T follicular helper cell (primary cell): Measurements from ENCODE around the gene ATXN7L1.
"Not testable (repeated sequence)": the region's sequence is repeated elsewhere in the genome, so short reads cannot be mapped to it uniquely, and the experiment has no call there.

Experiments used
- DNase-seq: peaks from one replicate; pipeline ENCODE4 v3.0.0-alpha.2; 2020; ENCODE audit warnings: low read depth

Gene ATXN7L1

DNA sequence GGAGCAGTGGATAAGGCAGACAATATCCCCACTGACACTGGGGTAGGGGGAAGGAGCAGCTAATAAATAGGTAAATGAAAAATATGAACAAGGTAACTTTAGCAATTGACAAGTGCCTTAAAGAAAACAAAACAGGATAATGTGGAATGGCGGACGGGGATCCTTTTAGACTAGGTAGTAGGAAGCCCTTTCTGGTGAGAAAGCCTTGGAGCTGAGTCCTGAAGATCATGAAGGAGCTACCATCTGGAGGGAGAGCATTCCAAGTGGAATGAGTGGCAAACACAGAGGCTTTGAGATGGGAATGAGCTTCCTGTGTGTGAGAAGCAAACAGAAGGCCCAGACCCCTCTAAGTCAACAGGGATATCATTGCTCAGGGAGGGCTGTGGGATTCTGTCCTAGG is 16.0 kb upstream of the ATXN7L1 start:
- no peak for DNase-seq

DNA sequence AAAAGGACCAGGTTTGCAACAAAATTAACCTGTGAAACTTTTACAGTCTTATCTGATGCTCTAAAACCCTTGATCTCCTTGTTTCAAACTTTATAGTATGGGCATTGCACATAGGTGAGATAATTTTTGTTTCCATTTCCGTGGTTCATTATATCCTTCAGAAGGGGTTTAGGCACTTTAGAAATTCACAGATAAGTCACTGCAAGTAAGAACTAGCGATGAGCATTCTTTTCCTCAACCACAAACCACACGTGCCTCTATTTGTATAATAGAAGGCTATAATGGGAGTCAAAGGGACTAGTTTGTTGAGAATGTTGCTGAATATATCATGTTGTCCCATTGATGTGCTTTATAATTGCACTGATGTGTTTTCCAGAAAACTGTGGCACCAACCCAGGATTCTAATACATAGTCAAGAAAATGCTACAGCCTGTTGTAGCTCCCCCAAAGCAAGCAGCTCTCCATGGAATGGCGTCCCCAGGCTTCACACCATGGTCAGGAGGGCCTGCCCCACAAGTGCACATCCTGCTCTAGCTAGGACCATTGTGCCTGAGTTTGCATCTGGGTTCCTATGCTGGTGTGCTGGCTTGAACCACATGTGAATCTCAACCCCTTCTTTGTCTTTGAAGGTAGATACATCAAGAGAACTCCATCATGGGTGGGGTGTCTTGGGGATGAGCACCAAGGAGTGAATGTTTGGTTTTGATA is 14.0 kb upstream of the ATXN7L1 start:
- no peak for DNase-seq

DNA sequence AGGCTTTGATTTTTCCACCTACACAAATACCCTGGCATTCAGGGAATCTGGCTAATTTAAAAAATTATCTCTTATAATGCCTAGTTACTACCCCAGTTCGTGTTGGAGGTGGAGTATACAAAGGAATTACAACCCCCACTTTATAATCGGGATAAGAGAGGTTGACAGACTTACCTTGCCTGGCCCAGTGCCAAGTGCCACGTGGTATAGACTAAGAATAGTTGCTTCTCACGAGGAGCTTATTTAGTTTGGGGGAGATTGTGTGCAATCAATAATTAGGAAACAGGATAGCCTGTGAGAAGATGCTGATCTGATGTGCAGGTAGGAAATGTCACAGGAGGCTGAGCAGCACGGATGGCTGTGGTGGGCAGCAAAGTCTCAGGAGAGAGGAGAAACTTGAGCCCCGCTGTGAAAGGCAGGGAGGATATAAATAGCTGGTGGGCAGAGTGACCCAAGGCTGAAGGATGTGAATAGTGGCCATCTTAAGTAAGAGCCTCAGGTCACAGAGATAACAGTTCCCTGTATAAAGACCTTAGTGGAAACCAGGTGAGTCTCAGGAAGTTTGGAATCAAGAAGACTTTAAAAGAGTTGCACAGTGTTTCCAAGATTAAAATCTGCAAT is 11.3 kb upstream of the ATXN7L1 start:
- DNase-seq: no peak

DNA sequence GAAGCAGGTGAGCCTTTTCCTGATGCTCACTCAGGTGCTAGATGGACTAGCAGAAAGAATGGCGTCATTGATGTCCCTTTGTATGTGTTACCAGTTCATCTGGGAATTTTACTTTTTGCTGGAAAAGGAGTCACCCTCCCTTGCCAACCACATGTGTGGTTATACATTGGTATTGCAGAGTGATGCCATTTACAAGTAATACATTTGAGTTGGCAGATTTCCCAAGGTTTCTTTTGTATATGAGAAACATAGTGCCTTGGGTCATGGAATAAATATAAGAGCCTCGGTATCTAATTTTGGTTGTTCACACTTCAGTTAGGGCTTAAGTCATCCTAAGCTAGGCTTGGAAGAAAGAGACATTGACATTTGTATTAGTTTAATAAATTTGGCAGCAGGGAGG is 10.4 kb upstream of the ATXN7L1 start:
- no peak for DNase-seq

DNA sequence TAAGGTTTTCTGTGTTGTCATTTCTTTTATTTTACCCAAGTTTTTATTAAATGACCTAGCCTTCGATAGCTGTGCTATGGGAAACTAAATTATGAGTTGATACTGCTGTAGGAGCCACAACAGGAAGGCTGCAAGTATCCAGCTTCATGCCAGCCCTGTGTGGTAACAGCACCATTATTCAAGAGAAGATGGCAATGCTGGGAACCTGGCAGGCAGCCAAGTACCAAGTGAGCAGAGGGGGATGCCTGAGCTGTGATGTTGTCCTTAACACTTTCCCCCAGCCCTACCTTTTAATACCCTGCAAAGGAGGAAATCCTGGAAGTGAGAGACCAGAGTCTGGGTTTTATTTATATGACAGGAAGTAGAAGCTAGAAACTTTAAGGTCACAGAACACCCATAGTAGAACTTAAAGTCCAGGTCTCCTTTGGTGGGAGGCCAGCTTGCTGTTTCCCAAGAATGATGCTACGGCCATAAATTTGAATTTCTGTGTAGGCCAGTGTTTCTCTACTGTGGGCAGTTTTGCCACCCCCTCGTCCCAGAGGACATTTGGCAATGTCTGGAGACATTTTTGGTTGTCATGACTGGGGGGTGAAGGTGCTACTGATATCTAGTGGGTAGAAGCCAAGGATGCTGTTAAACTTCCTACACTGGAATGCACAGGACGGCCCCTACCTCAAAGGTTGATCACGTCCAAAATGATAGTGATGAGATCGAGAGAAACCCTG is 9.2 kb upstream of the ATXN7L1 start:
- no peak for DNase-seq

DNA sequence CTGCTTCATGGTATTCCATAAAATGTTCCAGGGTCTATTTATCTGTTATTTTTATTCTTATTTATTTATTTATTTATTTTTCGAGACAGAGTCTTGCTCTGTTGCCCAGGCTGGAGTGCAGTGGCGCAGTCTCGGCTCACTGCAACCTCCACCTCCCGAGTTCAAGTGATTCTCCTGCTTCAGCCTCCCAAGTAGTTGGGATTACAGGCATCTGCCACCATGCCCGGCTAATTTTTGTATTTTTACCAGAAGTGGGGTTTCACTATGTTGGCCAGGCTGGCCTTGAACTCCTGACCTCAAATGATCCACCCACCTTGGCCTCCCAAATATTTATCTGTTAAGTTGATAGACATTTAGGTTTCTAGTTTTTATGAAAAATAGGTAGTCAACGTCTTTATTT is 6.8 kb upstream of the ATXN7L1 start:
- DNase-seq: not testable (repeated sequence)

DNA sequence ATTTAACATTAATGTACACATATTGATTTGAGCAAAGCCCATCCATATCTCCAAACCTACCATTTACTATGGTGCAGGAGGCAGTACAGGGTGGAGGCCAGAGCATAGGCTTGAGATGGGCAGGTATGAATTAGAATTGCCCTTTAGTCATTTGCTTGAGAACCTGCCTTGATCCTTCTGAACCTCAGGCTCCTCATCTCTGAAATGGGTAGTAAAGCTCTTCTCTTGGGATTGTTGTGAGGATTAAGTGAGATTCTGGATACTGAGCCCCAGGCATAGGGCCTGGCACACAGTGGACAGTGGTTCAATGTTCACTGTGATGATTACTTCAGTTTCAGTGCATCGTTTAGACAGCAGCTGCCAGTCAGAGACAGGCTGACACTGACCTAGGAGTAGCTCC is 5.0 kb upstream of the ATXN7L1 start:
- no peak for DNase-seq

DNA sequence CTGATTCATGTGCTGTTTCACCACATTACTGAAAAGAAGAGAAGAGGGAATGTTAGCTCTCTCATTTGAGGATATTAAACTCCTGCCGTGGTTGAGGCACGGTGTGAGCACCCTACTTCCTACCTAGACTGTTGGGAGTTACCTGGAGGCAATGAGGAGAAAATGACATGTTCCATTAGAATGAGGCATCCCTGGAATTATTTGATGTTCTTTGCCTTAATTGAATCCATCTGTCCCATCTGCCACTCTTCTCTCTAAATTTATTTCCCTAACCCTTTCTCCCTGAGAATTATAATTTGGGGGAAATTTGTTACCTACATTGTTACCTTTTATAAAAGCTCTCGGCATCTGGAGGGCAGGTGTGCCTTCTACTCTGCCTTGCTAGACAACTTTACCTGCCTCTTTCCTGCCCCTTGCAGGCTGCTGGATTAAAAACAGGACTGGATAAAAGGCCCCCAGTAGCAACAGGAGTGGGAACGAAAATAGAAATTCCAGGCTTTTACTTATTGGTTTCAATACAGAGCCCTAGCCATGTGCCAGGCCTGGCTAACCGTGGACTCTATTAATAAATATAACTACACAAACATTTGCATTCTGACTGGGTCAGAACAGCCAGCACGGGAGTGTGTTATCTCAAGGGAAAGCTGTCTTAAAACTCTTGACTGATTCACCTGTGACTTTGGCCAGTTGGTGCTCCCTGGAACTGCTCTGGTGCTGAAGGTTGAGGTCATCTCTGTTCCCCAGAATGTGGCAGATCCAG is 4.4 kb upstream of the ATXN7L1 start:
- no peak for DNase-seq

DNA sequence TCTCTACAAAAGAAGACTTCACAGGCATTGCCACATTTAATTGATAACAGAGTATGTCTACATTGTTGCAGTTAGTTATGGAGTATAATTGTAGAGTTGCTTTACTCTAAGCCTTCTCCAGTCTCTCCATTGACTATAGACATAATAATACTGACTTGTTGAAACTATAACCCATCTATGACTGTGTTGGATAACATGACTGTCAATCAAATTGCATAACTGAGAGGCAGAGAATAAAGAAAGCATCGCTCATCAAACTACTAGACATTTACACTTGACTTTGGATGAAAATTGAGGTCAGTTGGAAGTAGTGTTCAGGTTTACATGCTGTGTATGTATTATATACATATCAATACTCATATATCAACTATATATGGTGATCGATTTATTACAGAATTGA is 3.4 kb upstream of the ATXN7L1 start:
- no peak for DNase-seq

DNA sequence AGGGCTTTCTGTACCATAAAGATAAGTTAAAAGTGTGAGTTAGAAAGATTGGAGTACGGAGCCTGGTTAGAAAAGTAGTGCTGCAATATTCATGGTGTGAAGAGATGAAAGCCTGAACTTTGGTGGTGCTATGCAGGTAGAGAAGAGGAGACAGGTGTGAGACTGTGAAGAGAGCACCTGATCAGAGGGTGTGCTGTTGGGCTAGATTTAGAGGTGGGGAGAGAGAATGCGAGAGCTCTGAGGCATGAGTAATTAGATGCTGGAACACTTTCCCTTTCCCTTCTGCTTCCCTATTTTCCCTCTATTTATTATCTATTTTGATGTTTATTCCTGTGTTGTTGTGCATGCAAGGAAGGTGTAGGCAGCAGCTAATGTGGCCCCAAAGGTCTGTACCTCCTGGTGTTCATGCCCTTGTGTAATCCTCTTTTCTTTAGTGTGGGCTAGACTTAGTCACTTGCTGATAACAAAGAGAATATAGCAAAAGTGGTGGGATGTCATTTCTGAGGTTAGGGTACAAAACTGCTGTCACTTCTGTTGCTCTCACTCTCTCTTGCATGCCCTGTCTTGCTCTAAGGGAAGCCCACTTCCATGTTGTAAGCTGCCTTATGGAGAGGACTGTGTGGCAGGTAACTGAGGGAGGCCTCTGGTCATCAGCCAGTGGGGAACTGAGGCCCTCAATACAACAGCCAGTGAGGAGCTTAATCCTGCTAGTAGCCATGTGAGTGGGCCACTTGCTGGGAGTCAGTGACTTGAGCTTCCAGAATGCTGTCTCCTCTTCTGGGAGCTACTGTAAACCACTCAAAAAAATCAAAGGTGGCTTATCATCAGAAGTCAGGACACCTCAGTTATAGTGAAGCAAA is 2.6 kb upstream of the ATXN7L1 start:
- DNase-seq: no peak

DNA sequence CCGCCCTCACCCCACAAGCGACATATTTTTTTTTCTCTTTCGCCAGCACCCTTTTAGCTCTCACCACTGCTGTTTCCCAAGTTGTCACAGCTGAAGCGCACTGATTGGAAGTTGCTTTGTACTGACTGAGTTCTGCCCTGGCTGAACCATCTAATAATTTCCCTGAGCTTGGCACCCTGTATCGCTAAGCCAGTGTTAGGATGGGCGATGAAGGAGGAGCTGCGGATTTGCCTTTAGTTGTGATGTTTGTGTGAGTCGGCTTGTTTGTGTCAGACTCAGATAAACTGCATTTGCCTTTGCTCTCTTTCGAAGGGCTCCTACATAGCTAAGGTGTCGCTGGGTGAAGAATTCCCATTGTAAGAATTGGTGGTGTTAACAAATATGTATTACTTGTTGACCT is 1.3 kb upstream of the ATXN7L1 start:
- DNase-seq: no peak

DNA sequence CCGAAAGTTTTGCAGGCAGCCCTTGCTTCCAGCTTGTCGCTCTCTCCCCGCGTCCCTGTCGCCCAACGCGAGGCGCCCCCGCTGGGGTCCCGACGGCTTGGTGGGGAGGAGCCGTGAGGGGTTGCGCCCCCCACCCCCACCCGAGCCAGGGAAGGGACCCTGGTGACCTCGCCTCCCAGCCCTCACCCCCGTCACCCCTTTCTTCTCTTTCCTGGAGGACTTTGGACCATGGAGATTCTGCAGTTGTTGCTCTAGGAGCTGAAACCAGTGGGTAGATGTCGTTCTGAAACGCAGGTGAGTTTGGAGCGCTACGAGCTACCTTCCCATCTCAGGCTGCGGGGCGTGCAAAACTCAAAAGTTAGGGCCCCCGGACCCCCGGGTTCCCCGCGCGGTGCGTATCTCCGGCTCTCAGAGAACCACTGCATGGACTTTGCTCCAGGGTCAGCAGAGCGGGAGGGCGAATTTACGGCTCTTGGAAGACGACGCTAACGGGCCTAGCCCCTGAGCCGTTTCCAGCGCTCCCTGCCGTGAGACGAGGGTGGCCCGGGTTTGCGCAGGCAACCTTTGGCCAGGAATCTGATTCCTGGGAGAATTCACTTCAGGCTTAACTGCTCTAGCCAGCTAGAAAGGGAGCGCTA is 684 bp upstream of the ATXN7L1 start:
- DNase-seq: no peak

DNA sequence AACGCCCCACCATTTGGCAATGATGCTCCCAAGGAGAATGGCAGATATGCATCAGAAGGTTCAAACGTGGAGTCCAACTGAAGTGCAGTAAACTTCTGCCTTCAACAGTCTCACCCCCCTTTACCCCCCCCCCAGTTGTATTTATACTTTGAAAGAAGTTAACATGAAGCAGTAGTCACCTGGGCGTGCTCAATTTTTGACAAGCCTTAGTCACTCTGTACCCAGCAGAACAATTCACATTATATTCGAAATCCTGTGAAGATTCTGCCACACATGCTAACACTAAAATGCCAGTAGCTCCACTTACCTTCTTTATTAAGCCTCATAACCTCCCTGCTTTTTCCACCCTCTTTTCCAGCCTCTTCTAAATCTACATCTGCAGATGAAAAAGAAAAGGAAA is 894 bp downstream of the ATXN7L1 start:
- DNase-seq: no peak

DNA sequence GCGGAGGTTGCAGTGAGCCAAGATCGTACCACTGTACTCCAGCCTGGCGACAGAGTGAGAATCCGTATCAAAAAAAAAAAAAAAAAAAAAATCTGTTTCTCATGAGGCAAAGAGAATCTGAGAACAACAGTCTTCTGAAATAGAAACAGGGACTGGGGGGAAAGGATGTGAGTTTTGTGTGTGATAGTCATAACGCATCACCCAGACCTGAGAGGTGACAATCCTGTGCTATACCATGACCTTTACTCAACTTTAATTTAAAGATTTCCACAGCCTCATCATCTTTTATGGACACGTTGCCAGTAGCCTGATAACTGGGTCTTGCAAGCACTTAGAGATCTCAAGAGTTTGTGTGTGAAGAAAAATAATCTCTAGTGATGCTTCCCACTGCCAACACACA is 2.3 kb downstream of the ATXN7L1 start:
- no peak for DNase-seq

DNA sequence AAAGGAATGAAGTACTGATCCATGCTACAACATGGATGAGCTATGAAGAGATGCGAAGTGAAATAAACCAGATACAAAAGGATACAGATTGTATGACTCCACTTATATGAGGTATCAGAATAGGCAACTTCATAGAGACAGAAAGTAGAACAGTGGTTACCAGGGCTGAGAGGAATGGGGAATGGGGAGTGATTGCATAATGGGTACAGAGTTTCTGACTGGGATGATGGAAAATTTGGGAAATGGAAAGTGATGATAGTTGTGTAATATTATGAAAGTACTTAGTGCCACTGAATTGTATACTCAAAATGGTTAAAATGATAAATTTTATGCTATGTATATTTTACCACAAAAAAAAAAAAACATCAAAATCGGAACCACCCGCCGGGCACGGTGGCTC is 3.9 kb downstream of the ATXN7L1 start:
- DNase-seq: no peak

DNA sequence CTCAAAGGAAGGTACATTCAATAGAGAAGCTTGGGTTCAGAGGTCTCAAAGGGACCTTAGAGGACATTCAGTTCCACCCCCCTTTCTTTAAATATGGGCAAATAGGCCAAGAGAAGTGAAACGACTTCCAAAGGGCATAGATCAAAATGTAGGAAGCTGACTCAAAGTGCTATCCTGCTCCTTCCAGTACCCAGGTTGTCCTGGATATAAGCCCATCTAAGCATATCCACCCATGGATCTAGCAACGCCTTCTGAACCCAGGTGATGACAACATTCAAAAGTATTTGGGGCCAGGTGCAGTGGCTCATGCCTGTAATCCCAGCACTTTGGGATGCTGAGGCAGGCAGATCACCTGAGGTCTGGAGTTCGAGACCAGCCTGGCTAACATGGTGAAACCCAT is 5.3 kb downstream of the ATXN7L1 start:
- DNase-seq: no peak

DNA sequence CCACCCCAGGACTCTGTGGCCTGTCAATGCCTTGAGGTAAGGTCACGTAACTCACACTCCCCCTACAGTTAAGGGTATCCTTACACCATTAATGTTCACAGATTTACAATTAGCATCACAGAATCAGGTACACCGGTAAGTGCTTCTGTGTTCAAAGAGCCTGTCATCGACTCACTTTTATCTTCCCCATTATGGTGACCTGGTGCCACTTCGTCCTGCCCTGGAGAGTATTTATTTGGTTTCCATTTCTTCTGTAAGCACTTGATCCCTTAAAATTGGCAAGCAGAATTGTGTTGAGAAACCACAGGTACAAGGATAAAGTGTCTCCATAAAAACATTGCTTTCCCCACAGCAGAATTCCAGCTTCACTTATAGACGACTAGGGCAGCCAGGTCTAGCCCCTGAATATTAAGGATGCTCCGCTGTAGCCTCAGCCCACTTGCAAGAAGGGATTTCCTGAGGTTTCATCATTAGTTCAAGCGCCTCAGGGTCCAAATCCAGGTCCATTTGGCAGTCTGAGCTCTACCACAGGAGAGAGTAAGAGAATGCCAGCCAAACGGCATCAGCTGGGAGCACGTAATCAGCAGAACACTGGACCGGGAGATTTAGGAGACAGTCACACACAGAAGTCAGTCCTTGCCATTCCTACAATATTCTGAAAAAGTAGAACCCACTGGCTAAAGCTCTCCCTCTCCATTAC is 10.1 kb downstream of the ATXN7L1 start:
- DNase-seq: no peak

DNA sequence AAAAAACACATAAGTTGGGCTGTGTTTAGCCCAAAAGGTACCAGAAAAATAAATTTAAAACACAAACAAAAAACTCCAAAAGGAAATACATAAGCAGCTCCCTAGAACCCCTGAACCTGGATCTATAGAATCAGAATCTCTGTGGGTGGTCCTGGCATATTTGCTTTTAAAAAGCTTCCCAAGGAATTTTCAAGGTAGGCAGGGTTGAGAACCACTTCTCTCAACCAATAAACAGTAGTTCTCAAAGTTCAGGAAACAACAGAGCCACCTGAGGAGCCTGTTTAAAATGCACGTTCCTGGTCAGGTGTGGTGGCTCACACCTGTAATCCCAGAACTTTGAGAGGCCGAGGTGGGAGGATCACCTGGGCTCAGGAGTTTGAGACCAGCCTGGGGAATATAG is 12.5 kb downstream of the ATXN7L1 start:
- no peak for DNase-seq

DNA sequence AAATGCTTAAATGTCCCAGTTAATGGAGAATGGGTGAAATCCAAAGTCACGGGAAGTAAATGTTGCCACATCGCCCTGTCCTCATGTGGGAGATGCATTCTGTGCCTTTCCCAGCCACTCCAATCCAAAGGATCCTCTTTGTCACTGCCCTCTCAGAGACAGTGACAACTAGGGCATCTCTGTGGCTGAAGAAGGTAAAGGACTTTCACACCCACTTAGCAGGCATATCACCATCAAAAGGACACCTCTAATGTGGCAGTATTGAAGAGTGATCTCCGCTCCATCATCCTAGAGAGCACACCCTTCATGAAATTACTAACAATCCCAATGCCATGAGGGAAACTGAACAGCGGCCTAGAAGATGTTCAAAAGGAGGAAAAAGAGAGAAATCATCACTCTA is 13.6 kb downstream of the ATXN7L1 start:
- no peak for DNase-seq

DNA sequence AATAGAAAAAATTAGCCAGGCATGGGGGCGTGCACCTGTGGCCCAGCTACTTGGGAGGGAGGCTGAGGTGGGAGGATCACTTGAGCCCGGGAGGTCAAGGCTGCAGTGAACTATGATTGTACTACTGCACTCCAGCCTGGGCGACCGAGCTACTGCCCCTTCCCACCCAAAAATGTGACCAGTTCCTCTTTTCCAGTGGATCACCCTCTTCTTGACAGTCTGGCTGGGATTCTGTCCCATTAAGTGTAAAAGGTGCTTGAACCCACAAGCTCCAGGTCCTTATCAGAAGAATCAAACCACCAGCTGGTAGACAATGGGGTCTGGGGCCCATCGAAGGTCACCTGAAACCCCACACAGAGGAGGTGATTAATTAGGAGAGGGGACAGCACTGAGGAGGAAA is 14.1 kb downstream of the ATXN7L1 start:
- no peak for DNase-seq

DNA sequence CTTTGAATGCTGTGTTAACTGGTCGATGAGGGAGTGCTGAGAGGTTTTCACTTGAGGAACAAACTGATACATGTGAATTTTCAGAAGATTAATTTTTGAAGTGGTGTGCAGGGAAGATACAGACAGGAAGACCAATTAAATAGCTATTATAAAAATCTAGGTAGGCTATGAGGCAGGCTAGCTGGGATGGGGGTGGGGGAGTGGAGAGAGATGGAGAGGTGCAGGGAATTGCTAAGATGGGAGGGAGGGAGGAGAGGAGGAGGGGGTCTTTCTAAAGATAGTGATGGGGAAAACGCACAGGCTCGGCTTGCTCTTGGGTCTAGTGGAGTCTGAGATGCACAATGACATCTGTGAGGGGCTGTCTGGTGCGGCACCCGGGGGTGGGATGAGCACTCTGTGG is 15.2 kb downstream of the ATXN7L1 start:
- DNase-seq: no peak
